Bronchial epithelial cell (primary cell): ENCODE measurements around the gene SEPTIN8. TPM values are rescaled to one million over a fixed set of nuclear protein-coding genes. Genes with fewer than 3 reads are reported as not detected.

Source experiments
- DNase-seq: peaks from one replicate; pipeline ENCODE4 v3.0.0-alpha.2; 2010; ENCODE audit warnings: low read depth
- FAIRE-seq: peaks from 2 replicates; lab custom pipeline; 2011; peaks lifted over from hg19 to GRCh38; lab: Jason Lieb, UNC
- H3K27me3 ChIP-seq: 2 replicates; pipeline ENCODE4 v1.5.1; 2011; ENCODE audit warnings: low read length; ENCODE audit not compliant: control insufficient read depth, insufficient read depth
- H3K36me3 ChIP-seq: 2 replicates; pipeline ENCODE4 v1.5.1; 2011; ENCODE audit warnings: low read length; ENCODE audit not compliant: control insufficient read depth, insufficient read depth
- H3K4me3 ChIP-seq: 2 replicates; pipeline ENCODE4 v1.5.1; 2011; ENCODE audit warnings: mild to moderate bottlenecking, low read depth, low read length, control low read depth
- total RNA-seq: library from RNA; depleted of rRNA; stranded (reverse); fragments of >200 nt; gene quantifications from 2 replicates; pipeline ENCODE4 v1.2.1, GENCODE V29; 2014
- TF ChIP-seq, protein P1 (sequence below): IDR thresholded peaks from 2 replicates; pipeline ENCODE4 v1.5.1; 2011; ENCODE audit warnings: mild to moderate bottlenecking, moderate library complexity, low read length, control low read depth, inconsistent platforms; ENCODE audit not compliant: insufficient read depth, severe bottlenecking

The SEPTIN8 gene
- total RNA-seq, 1 donor from 2014 or later, result 22.6 TPM

DNA sequence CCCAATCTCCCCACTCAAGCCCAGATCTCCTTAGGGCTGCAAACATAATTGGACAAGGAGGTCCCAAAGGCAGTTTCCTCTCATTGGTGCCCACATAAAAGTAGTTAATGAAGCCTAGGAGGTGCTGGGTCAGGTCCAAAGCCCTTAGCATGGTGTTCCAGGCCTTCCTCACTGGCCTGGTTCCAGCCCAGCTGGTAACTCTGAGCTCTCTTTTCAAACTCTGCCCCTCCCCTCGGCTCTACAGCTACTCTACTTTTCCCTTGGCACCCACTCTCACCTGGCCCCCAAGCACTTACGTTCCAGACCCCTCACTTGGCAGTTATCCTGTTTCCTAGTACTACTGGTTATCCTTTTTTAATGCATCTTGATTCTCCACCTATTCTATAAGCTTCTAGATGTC lies 9.9 kb downstream of the SEPTIN8 start:
- Histone ChIP-seq H3K4me3 (no peak overlapping the region), H3K36me3 (peaks cover 7% of the 10 kb centered on the region), H3K27me3 (no peaks in the 10 kb centered on the region)
- TF ChIP-seq, protein P1, sequence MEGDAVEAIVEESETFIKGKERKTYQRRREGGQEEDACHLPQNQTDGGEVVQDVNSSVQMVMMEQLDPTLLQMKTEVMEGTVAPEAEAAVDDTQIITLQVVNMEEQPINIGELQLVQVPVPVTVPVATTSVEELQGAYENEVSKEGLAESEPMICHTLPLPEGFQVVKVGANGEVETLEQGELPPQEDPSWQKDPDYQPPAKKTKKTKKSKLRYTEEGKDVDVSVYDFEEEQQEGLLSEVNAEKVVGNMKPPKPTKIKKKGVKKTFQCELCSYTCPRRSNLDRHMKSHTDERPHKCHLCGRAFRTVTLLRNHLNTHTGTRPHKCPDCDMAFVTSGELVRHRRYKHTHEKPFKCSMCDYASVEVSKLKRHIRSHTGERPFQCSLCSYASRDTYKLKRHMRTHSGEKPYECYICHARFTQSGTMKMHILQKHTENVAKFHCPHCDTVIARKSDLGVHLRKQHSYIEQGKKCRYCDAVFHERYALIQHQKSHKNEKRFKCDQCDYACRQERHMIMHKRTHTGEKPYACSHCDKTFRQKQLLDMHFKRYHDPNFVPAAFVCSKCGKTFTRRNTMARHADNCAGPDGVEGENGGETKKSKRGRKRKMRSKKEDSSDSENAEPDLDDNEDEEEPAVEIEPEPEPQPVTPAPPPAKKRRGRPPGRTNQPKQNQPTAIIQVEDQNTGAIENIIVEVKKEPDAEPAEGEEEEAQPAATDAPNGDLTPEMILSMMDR, result no peak
- no peak for FAIRE-seq
- DNase-seq, result no peak

DNA sequence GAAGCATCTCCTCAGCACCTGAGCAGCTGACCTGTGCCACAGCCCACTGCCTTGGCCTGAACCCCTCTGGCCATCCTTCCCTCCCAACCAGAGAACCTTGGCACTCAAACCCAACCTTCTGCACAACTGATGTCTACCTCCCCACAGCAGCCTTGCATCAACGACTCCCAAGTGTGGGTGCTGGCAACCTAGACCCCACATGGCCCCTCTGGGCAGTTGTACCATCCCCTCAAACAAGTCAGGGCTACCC lies 10.3 kb downstream of the SEPTIN8 start:
- Histone ChIP-seq H3K4me3 (no peak overlapping the region), H3K27me3 (no peaks in the 10 kb centered on the region), H3K36me3 (peaks cover 9% of the 10 kb centered on the region)
- TF ChIP-seq, protein P1, result no peak
- FAIRE-seq, result no peak
- no peak for DNase-seq

DNA sequence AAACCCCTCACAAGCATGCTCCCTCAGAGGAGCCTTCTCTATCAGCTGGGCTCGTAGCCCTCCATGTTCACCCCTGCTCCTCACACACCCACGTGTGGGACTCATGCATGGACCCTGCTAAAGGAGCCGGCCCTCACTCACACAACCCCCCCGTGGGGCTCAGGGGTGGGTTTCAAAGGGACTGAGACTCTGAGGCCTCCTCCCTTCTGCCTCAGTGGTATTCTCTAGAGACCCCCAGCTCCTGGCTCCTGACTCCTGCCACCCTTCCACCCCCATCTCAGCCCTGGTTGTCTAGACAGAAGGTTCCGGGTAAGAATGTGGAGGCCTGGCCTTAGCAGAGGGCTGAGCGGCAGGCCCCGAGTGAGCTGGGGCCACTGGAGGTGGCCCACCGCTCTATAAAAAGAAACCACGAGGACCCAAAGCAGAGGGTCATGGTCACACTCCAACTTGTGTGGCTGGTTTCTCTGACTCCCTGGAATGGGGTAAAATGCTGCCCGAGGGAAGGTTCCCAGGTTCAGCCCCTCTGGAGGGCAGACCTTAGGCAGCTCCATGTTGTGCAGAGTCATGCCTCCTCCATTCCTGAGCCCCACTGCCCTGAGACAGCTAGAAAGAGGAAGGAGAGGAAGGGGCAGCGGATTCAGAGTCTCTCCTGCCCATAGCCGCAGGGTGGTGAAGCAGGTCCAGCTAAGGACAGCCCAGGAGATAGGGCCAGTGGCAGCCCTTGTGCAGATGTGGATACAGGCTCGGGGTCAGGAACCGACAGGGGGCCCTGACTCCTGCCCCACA lies 10.8 kb downstream of the SEPTIN8 start:
- H3K4me3 ChIP-seq, result no peak overlapping the region
- peaks cover 13% of the 10 kb centered on the region for H3K36me3 ChIP-seq
- FAIRE-seq (no peak), DNase-seq (no peak)
- no peaks in the 10 kb centered on the region for H3K27me3 ChIP-seq
- TF ChIP-seq, protein P1, result no peak

DNA sequence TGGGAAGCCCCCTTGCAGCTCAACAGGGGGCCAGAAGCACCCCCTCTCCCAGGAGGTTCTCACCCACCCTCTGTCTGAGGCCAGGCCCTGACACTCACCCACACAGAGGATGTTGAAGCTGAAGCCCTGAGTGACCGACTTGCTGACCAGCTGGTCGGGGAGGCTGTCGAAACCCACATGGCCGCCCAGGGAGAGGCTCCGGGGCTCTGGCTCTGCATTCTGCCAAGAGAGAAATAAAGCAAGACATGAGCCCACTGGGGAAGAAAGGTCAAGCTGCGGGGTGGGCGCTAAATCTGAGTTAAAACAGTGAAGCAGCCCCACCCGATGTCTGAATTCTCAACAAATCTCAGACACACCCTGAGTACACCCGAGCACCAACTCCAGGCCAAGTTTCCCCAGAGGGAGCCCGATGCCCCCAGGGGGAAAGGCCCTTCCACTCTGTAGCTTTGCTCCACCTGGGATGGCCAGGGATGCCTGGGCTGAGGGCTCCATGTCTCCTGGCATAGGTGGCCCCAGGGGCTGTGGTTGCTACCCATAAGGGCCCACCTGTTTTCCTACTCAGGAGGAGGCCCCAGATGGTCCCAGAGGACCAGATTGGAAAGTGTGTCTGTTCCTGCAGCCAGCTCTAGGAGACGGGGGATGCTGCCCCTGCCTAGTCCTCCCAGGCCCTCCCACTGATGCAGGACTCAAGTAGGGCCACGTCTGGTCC lies 11.6 kb downstream of the SEPTIN8 start:
- Histone ChIP-seq H3K27me3 (no peaks in the 10 kb centered on the region), H3K4me3 (no peak overlapping the region), H3K36me3 (peaks cover 17% of the 10 kb centered on the region)
- TF ChIP-seq, protein P1, result no peak
- DNase-seq (no peak), FAIRE-seq (no peak)

DNA sequence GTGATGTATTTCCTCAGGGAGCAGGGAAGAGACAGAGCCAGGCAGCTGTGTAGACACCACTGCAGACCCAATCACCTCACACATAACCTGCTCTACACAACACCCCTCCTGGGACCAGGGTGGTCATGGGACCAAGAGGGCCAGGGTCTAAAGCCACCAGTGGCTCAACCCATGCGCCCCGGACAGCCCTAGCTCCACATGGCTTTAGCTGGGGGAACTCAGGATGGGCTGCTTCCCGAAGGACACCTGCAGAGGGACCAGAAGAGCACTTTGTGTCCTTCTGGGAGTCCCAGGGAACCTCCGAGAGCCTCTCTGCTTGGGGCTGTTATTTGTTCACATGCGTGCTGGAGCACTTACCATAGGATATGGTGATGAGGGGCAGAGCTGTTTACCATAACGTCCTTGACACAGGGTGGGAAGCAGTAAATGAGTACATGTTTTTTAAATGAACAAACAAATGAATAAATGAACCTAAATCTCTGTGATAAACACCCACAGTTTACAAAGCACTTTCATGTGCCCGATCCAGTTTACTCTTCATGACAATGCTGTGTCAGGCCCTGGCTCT lies 12.3 kb downstream of the SEPTIN8 start:
- Histone ChIP-seq H3K4me3 (no peak overlapping the region), H3K27me3 (no peaks in the 10 kb centered on the region), H3K36me3 (peaks cover 20% of the 10 kb centered on the region)
- FAIRE-seq, result no peak
- TF ChIP-seq, protein P1, result no peak
- DNase-seq, result no peak
